HG03045 (cell line): ENCODE data around the gene TAOK3.
"Not testable (repeated sequence)": the region's sequence is repeated elsewhere in the genome, so short reads cannot be mapped to it uniquely, and the experiment has no call there.

Experiments
- ATAC-seq: cut with Tn5 transposase; IDR thresholded peaks from one replicate; pipeline ENCODE4 v1.9.1; 2021; ENCODE audit warnings: mild to moderate bottlenecking, moderate library complexity; ENCODE audit not compliant: unreplicated experiment

TAOK3 gene

DNA sequence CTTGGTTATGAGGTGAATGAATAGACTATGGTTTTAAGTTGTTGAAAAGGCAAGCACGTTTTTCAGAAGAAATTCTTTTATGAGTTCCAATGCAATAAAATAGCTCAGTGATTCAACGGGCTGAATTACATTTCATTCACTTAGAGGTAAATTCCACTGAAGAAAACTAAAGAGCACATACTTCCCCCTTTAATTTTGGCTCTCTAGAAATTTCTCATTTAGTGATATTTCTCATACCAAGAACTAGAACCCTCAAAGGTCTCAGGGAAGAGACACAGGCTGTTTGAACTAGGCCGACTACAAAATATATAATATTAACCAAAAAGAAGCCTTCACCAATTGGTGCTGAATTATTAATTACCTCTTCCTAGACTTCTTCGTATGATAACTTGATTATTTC, 68.6 kb downstream of the TAOK3 start:
- ATAC-seq = no peak

DNA sequence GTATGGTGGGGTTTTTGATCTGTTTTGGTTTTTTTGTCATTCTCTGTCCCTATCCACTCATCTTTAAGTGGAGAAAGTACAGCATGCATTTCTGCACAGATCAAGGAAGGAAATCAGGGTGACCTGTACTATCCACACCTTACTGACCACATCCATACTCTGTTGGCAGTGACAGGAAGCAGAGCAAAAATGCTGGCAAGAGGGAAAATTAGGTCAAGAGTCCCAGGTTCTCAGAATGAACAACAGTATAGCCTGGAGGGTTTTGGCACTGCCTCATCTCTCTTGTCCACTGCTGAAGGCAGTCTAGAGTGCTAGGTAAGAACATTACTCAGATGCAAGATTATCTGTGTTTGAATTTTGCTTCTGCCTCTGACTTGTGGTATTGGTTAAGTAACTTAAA, 70.7 kb downstream of the TAOK3 start:
- no peak for ATAC-seq

DNA sequence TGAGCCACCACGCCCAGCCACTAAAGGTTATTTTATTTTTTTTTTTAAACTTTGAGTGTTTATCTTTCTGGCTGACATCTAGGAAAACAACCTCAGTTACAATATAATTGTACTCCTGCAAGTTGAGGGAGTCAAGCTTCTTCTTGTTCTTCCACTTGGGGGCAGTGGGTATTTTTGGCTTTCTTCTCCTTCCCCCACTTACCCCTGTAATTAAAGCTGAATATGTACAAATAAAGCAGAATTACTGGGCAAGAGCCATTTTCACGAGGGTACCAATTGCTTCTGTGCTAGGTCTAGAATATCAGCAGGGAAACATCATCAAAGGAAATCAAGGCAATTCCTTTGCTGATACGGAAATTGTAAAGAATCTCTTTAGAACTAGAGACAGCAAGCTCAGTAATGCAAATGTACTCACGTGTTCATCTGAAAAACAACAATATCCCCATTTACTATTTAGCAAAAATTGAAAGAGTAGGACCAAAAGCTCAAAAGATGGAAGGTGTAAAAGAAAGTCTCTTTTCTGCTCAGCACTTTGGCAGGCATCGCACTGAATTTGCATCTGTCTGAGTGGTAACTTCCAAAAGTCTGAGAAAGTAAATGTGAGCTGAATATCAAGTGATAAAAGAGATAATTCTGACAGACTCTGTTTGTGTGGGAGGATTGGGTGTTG, 72.8 kb downstream of the TAOK3 start:
- ATAC-seq = no peak

DNA sequence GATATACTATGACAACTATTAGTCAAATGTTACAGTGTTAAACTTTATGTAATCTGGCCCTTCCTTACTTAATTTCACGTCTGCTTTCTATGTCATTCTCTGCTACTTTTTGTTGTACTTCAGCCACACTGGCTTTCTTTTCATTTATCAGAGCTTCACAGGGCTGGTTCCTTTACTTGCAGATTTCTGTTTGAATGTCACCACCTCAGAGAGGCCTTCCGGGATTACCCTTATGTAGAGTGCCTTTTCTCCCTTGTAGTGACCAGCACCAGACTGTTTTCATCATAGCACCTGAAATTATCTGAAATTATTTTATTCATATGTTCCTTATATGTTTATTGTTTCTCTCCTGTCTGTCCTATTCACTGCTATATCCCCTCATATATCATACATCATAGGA, 75.4 kb downstream of the TAOK3 start:
- no peak for ATAC-seq

DNA sequence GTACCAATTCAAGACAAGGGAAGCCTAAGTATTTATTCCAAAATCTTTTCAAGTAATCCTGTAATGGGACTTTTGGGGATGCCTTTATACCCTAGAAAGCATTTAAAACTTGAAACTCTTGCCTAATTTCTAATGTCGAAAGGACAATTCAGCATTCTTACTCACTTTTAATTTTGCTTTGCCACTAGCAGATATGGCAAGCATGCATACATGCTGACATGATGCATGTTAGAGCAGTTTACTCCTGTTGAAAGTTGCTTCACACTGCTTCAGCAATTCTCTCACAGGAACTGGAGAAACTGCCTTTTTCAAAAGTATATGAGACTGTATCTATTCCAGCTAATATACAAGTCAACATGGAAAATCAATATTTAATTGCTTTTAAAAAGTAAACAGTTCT, 79.9 kb downstream of the TAOK3 start:
- ATAC-seq = no peak

DNA sequence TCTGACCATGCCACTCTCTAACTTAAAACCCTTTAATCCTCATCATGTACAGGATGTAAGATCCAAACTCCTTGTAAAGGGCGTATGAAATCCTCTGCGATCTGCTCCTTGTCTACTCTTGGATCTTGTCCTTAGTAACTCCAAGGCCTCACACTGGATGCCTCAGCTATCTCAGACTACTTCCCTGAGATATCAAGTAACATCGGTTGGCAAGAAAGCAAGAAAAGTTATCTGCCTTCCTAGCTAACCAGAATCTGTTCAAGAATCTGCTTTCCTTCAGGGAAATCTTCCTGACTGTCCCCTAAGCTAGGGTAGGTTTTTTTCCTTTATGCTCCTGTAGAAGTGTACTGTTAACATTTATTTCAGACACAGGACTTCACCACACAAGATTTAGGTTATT, 82.6 kb downstream of the TAOK3 start:
- ATAC-seq = no peak

DNA sequence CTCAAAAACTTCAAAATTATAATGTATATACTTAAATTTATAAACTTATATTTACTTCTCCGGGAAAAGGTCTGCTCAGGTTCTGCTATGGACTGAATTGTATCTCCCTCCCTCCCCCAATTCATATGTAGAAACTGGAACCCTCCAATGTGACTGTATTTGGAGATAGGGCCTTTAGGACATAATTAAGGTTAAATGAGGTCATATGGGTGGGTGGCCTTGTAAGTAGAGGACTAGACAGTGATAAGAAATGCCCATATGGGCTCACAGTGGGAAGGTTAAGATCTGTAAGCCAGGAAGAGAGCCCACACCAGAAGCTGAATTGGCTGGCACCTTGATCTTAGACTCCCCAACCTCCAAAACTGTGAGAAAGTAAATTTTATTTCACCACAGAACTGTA, 84.5 kb downstream of the TAOK3 start:
- ATAC-seq = no peak

DNA sequence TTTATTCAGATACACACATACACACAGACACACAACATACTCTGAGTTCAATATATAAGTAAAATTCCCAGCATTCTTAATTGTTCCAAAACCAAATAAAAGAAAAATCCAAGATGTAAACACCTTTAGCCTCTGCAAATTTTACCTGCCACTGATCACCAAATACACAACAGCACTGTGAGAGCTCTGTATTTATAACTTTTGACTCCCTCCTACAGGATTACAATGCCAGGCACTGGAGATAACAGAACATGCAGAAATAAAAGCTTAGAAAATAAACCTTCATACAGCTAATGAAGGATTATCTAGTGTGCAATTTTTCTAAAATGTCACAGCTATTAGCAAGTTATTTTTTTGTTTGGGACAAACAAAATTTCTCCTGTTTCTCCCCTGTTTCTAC, 85.0 kb downstream of the TAOK3 start:
- no peak for ATAC-seq

DNA sequence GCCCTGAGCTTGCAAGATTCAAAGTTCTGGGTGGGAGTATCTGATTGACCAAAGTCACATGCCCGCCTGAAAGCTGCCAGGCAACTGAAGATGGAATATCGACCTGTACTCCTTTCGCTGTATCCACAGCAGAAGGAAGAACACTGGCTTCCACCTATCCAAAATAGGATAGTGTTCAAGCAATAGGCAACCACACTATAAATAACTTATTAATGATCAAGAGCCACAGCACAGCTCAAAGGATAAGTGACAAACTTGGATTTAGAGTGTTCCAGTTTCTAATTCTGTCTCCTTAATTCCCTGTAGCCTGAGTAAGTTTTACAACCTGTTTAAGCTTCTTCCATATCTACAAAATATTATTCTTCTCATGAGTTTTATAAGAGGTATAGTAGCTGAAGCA, 89.9 kb downstream of the TAOK3 start:
- no peak for ATAC-seq

DNA sequence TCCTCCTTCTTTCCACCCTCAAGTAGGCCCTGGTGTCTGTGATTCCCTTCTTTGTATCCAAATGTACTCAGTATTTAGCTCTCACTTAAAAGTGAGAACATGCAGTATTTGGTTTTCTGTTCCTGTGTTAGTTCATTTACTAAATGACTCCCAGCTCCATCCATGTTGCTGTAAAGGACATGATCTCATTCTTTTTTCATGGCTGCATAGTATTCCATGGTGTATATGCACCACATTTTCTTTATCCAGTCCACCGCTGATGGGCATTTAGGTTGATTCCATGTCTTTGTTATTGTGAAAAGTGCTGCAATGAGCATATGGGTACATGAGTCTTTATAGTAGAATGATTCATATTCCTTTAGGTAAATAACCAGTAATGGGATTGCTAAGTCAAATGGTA, 94.4 kb downstream of the TAOK3 start:
- not testable (repeated sequence) for ATAC-seq

DNA sequence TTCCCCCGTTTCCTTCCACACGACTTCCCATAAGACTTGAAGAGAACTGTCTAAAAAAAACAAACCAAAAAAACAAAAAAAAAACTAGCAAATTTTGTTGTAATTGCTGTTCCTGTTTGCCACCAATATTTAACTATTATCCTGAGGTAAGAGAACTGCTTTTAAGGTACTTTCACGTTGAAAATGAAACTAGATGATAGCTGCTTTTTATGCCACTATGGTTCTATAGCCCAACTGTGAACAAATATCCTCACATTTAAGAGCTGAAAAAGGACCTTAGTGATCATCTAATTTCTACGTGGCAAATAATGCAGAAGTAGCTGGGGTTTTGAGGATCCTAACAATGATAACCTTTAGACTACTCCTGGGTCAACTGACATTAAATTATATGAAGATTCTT, 98.6 kb downstream of the TAOK3 start:
- no peak for ATAC-seq

DNA sequence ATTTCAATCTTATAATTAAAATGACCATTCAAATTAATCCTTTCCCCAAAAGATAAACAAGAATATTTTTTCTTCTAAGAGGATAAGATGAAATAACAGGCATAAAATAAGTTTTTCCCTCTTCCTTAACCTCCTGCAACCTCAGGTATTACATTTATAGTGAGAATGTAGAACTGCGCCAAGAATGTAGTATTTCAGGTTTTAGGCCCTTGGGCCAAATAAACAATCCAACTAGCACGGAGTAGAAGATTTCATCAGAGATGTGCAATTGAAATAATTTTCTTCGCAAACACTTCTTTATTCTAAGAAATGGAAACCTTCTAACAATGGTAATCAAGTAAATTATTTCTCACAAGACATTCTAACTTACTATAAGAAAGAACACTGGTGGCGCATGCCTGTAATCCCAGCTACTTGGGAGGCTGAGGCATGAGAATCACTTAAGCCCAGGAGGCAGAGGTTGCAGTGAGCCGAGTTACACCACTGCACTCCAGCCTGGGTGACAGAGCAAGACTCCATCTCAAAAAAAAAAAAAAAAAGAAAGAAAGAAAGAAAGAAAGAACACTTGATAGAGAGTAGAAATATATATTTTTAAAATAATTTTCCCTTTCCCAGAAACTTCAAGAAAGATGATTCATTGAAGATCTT, 100.8 kb downstream of the TAOK3 start:
- no peak for ATAC-seq

DNA sequence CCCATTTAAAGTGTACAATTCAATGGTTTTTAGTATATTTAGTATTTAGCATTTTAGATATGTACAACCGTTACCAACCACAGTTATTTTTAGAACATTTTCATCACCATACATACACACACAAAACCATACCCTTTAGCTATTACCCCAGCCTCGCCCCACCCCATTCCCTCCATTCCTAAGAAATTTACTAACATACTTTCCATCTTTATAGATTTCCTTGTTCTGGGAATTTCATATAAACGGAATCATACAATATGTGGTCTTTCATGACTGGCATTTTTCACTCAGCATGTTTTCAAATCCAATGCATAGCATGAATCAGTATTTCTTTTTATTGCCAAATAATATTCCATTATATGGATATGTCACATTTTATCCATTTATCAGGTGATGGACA, 101.5 kb downstream of the TAOK3 start:
- ATAC-seq = no peak

DNA sequence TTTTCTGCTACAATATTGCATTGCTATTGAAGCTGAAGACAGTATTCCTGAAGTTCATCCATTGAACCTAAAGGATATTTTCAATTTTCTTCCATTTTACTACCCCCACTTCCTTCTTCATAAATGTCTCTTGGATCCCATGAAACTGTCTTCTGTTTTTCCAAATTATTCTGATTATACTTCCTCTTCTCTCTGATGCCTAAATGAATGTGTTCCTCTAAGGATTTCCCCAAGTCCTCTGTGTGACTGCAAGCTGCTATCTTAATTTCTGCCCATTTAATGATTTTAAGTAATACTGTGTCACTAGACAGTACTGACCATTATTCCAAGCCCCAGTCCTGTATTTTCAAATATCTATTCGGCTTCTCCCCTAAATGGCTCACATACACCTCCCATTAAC, 102.9 kb downstream of the TAOK3 start:
- ATAC-seq = no peak

DNA sequence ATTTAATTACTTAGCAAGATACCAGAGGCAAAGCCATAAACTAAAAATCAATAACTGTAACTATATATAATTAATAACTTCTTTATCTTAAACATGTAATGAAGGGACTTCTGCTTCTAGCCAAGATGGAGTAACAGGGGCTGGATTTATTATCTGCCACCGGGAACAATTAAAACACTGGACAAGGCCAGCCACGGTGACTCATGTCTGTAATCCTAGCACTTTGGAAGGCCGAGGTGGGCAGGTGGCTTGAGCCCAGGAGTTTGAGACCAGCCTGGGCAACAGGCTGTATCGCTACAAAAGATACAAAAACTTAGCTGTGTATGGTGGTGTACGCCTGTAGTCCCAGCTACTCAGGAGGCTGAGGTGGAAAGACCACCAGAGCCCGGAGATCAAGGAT, 113.6 kb downstream of the TAOK3 start:
- no peak for ATAC-seq

DNA sequence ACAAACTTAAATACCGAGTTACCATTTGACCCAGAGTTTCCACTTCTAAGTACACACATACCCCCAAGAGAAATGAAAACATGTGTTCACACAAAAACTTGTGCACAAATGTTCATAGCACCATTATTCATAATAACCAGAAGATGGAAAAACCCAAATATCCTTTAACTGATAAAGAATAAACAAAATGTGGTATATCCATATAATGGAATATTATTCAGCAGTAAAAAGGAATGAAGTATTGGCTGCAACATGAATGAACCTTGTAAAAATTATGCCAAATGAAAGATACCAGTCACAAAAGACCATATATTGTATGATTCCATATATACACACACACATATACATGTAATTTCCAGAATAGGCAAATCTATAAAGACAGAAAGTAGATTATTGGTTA, 116.4 kb downstream of the TAOK3 start:
- ATAC-seq = no peak

DNA sequence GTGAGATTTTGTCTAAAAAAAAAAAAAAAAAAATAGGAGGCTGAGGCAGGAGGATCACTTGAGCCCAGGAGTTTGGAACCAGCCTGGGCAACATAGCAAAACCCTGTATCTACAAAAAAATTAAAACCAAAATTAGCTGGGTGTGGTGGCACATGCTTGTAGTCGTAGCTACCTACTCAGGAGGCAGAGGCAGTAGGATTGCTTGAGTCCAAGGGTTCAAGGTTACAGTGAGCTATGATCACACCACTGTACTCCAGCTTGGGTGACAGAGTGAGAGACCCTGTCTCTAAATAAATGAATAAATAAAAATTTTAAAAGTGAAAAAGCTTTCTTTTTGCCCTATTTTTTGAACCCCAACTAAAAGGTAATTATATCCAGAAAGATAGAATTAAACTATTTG, 123.2 kb downstream of the TAOK3 start:
- ATAC-seq = no peak

DNA sequence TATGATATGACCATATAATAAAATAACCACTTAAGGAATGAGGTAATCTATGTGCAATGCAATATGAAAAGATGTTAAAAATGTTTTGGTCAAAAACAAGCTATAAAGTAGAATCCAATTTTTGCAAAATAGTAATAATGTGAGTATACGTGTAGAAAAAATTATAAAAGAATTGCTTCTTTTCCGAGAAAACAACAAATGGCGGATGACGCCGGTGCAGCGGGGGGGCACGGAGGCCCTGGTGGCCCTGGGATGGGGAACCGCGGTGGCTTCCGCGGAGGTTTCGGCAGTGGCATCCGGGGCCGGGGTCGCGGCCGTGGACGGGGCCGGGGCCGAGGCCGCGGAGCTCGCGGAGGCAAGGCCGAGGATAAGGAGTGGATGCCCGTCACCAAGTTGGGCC, 126.8 kb downstream of the TAOK3 start:
- ATAC-seq = not testable (repeated sequence)

DNA sequence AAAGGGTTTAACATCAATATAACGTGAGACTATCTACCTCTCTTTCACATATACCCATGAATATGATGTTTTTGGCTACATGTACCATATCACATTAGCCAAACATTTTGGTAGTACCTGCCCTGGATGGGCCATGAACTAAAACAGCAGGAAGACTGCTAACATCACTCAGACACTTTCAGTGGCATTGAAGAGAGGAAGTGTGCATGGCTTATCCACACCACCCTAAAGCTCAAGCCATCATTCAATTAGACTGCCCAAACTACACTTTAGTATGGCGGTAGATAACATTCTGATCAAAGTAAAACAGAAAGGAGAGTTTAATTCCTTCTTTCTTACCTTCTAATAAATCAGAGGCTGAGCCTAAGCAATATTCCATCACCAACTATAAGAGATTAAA, 133.8 kb downstream of the TAOK3 start:
- no peak for ATAC-seq

DNA sequence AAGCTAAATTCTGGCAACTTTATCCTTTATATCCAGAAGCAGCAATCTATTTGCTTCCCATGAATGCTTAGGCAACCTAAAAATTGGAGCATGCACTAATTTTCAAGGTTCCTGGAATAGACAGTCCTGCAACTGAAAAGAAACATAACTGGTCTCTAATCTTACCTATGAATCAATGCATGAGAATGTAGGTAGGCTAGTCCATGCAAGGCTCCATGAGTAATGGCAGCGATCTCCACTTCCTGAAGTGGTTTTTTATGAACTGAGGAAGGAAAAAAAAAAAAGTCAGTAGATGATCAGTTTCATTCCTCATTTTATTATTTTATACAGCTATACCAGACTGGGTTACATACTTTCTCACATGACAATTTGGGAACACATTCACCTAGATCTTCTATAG, 134.8 kb downstream of the TAOK3 start:
- ATAC-seq = no peak

DNA sequence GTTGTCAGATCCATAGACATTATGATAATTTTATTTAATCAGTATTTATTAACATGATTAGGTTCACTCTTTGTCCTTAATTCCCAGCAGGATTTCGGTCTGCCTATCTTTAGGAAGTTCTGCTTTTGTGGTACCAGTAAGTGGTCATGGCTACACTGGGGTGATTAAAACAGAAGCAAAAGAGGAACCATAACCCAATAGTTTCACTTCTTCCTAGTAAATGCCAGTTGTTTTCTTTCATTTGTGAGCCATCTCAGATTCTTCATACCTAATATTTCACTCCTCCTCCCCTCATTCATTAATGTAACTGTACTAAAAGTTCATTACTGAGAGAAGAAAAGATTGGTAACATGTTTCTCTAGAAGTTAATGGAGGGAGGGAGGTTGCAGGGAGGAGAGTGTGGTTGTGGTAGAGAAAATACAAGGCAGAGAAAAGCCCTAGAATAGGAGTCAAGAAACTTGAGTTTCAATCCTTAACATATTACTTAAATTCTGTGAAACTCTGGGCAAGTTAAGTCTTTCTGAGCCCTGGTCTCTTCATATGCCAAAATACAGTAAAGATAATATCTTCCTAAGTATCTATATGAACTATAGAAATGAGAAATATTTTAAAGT, 135.5 kb downstream of the TAOK3 start:
- peak; percentile 82 for ATAC-seq

DNA sequence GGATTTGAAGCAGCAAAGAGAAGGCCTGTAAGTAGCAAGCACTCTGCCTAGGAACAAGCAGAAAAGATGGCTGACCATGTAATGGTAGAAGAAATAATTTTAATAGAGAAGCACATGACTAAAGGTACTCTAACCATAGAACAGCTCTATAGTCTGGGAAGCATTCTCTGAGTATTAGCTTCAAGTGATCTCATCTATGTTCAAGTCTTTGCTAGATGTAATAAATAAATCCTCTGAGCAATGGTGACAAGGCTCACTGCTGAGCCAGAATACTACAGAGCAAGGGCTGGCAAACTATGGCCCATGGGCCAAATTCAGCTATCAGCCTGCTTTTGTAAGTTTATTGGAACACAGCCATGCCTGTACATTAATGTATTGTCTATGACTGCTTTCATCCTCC, 152.0 kb downstream of the TAOK3 start:
- ATAC-seq = no peak

DNA sequence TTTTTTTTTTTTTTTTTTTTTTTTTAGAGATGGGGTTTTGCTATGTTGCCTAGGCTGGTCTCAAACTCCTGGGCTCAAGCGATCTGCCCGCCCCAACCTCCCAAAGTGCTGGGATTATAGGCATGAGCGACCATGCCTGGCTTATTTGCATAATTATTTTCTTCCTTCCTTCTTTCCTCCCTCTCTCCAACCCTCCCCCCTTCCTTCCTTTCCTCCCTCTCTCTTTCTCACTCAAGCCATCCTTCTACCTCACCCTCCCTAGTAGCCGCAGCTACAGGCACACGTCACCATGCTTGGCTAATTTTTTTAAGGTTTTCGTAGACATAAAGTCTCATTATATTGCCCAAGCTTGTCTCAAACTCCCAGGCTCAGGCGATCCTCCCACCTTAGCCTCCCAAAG, 152.9 kb downstream of the TAOK3 start:
- ATAC-seq = no peak
